IPS-11a (cell line): ENCODE data around the gene TBL1X.

ENCODE experiments used
- H3K4me3 ChIP-seq: one replicate; pipeline ENCODE4 v1.5.1; 2013; ENCODE audit warnings: low read depth, low read length, control low read depth

Gene TBL1X

GRCh38 chrX:9619133-9619532 lies 154.3 kb downstream of the TBL1X start:
- H3K4me3 ChIP-seq, result no peak overlapping the region

- H3K4me3 ChIP-seq, result no peak overlapping the region
Measured at GRCh38 chrX:9619581-9619980, 154.7 kb downstream of the TBL1X start.

- H3K4me3 ChIP-seq, result no peak overlapping the region
Measured at GRCh38 chrX:9622128-9622527, 157.3 kb downstream of the TBL1X start.

GRCh38 chrX:9626379-9626778 lies 161.5 kb downstream of the TBL1X start:
- no peak overlapping the region for H3K4me3 ChIP-seq

- H3K4me3 ChIP-seq, result no peak overlapping the region
Measured at GRCh38 chrX:9627922-9628321, 163.1 kb downstream of the TBL1X start.

- H3K4me3 ChIP-seq, result no peak overlapping the region
Measured at GRCh38 chrX:9628779-9629493, 164.1 kb downstream of the TBL1X start.

GRCh38 chrX:9634551-9634950 lies 169.7 kb downstream of the TBL1X start:
- no peak overlapping the region for H3K4me3 ChIP-seq

- H3K4me3 ChIP-seq, result no peak overlapping the region
Measured at GRCh38 chrX:9635368-9635767, 170.5 kb downstream of the TBL1X start.

- H3K4me3 ChIP-seq, result no peak overlapping the region
Measured at GRCh38 chrX:9635803-9636202, 170.9 kb downstream of the TBL1X start.

GRCh38 chrX:9638871-9639270 lies 174.0 kb downstream of the TBL1X start:
- H3K4me3 ChIP-seq, result no peak overlapping the region

- H3K4me3 ChIP-seq, result no peak overlapping the region
Measured at GRCh38 chrX:9642270-9642995, 177.6 kb downstream of the TBL1X start.

- H3K4me3 ChIP-seq, result no peak overlapping the region
Measured at GRCh38 chrX:9643807-9644206, 178.9 kb downstream of the TBL1X start.

GRCh38 chrX:9644335-9644734 lies 179.5 kb downstream of the TBL1X start:
- no peak overlapping the region for H3K4me3 ChIP-seq

GRCh38 chrX:9646471-9647224 lies 181.8 kb downstream of the TBL1X start:
- no peak overlapping the region for H3K4me3 ChIP-seq

- H3K4me3 ChIP-seq, result no peak overlapping the region
Measured at GRCh38 chrX:9647431-9647830, 182.6 kb downstream of the TBL1X start.

- no peak overlapping the region for H3K4me3 ChIP-seq
Measured at GRCh38 chrX:9650091-9650490, 185.2 kb downstream of the TBL1X start.

GRCh38 chrX:9651737-9652136 lies 186.9 kb downstream of the TBL1X start:
- no peak overlapping the region for H3K4me3 ChIP-seq

- H3K4me3 ChIP-seq, result no peak overlapping the region
Measured at GRCh38 chrX:9654929-9655328, 190.1 kb downstream of the TBL1X start.

- H3K4me3 ChIP-seq, result no peak overlapping the region
Measured at GRCh38 chrX:9656277-9656676, 191.4 kb downstream of the TBL1X start.

GRCh38 chrX:9656871-9657270 lies 192.0 kb downstream of the TBL1X start:
- no peak overlapping the region for H3K4me3 ChIP-seq

- H3K4me3 ChIP-seq, result no peak overlapping the region
Measured at GRCh38 chrX:9657590-9658256, 192.9 kb downstream of the TBL1X start.
